G401 (cell line): ENCODE data around the gene SERTAD1. TPM values are rescaled to one million over a fixed set of nuclear protein-coding genes. Genes with fewer than 3 reads are reported as not detected.
"Not testable (repeated sequence)": the region's sequence is repeated elsewhere in the genome, so short reads cannot be mapped to it uniquely, and the experiment has no call there.

Experiments
- DNase-seq: peaks from one replicate; pipeline ENCODE4 v3.0.0-alpha.2; 2015; ENCODE audit warnings: low spot score
- in situ Hi-C: cut with HindIII; loops from 2 replicates; pipeline ENCODE4 v1.10.0; 2016; ENCODE audit warnings: low sequenced_read_pairs, mixed read lengths
- total RNA-seq: library from RNA; depleted of rRNA; stranded (reverse); fragments of >200 nt; shearing (Covaris generic); gene quantifications from 2 replicates; pipeline ENCODE4 v1.2.3, GENCODE V29; 2014

SERTAD1 gene
- total RNA-seq, 1 experiment from 2014 or later, result 24.4 TPM

GRCh38 chr19:40428197-40428596 is 2.4 kb upstream of the SERTAD1 start:
- in situ Hi-C loops, DNase-seq: not testable (repeated sequence)

- no peak for DNase-seq
- in situ Hi-C loops, result no loop called here
Measured at GRCh38 chr19:40424637-40425449, 949 bp downstream of the SERTAD1 start.

GRCh38 chr19:40423938-40424337 is 1.9 kb downstream of the SERTAD1 start:
- in situ Hi-C loops, result no loop called here
- DNase-seq, result no peak

GRCh38 chr19:40422748-40423566 is 2.8 kb downstream of the SERTAD1 start:
- DNase-seq, result no peak
- in situ Hi-C loops, result no loop called here

- in situ Hi-C loops, result no loop called here
- no peak for DNase-seq
Measured at GRCh38 chr19:40421993-40422747, 3.6 kb downstream of the SERTAD1 start.

- peak; percentile 94 for DNase-seq
- in situ Hi-C loops, result no loop called here
Measured at GRCh38 chr19:40420766-40421765, 4.7 kb downstream of the SERTAD1 start.

- no peak for DNase-seq
- in situ Hi-C loops, result no loop called here
Measured at GRCh38 chr19:40420451-40420765, 5.4 kb downstream of the SERTAD1 start.

- DNase-seq, result no peak
- in situ Hi-C loops, result no loop called here
Measured at GRCh38 chr19:40419780-40420179, 6.0 kb downstream of the SERTAD1 start.

GRCh38 chr19:40419066-40419612 is 6.7 kb downstream of the SERTAD1 start:
- in situ Hi-C loops, result no loop called here
- no peak for DNase-seq

GRCh38 chr19:40418040-40418439 is 7.8 kb downstream of the SERTAD1 start:
- no peak for DNase-seq
- in situ Hi-C loops, result no loop called here

- in situ Hi-C loops, result no loop called here
- DNase-seq, result no peak
Measured at GRCh38 chr19:40417643-40417981, 8.2 kb downstream of the SERTAD1 start.

GRCh38 chr19:40416918-40417642 is 8.7 kb downstream of the SERTAD1 start:
- in situ Hi-C loops, result no loop called here
- DNase-seq, result peak; percentile 41

GRCh38 chr19:40415768-40416167 is 10.0 kb downstream of the SERTAD1 start:
- in situ Hi-C loops, result no loop called here
- DNase-seq, result no peak

- DNase-seq, result no peak
Measured at GRCh38 chr19:40414542-40415535, 11.0 kb downstream of the SERTAD1 start.

GRCh38 chr19:40413291-40413845 is 12.4 kb downstream of the SERTAD1 start, which contains the start of gene PRX:
Gene PRX (minus strand): TSS chr19:40413378. CDS start chr19:40407932, 5,446 bp downstream.
- DNase-seq, result no peak

More at GRCh38 chr19:40414542-40415535, 11.0 kb downstream of the SERTAD1 start:
- in situ Hi-C loops, result no loop called here

GRCh38 chr19:40412866-40413265 is 12.9 kb downstream of the SERTAD1 start:
- in situ Hi-C loops, result no loop called here

More at GRCh38 chr19:40413291-40413845, 12.4 kb downstream of the SERTAD1 start, which contains the start of gene PRX:
- in situ Hi-C loops, result no loop called here

More at GRCh38 chr19:40412866-40413265, 12.9 kb downstream of the SERTAD1 start:
- no peak for DNase-seq
